ENCODE measurements around the gene MACROD2. TPM values are rescaled to one million over a fixed set of nuclear protein-coding genes. Genes with fewer than 3 reads are reported as not detected.

The MACROD2 gene
- total RNA-seq, 1 donor from 2014 or later, result not detected

- DNase-seq (ENCODE audit: low spot score), result no peak
- Mint-ChIP-seq H3K27ac (no peak overlapping the region), H3K36me3 (ENCODE audit: low read depth) (no peaks in the 10 kb centered on the region), H3K27me3 (ENCODE audit: insufficient read depth) (no peaks in the 10 kb centered on the region), H3K4me3 (no peak overlapping the region), H3K9me3 (no peaks in the 10 kb centered on the region), H3K4me1 (ENCODE audit: low read depth) (no peaks in the 10 kb centered on the region)
- intact Hi-C loops (cut with micrococcal nuclease), result no loop called here
Measured at GRCh38 chr20:14687313-14687712, 692.0 kb downstream of the MACROD2 start.

- DNase-seq (ENCODE audit: low spot score), result no peak
- H3K9me3 Mint-ChIP-seq, result no peaks in the 10 kb centered on the region
- no peak overlapping the region for H3K27ac Mint-ChIP-seq
- H3K36me3 Mint-ChIP-seq (ENCODE audit: low read depth), result no peaks in the 10 kb centered on the region
- no peak overlapping the region for H3K4me3 Mint-ChIP-seq
- H3K27me3 Mint-ChIP-seq (ENCODE audit: insufficient read depth), result no peaks in the 10 kb centered on the region
- intact Hi-C loops (cut with micrococcal nuclease), result no loop called here
- no peaks in the 10 kb centered on the region for H3K4me1 Mint-ChIP-seq (ENCODE audit: low read depth)
Measured at GRCh38 chr20:14688005-14688404, 692.7 kb downstream of the MACROD2 start.

GRCh38 chr20:14691994-14692393 is 696.7 kb downstream of the MACROD2 start:
- DNase-seq (ENCODE audit: low spot score), result no peak
- Mint-ChIP-seq H3K4me3 (no peak overlapping the region), H3K9me3 (peaks cover 7% of the 10 kb centered on the region), H3K27ac (no peak overlapping the region), H3K4me1 (ENCODE audit: low read depth) (no peaks in the 10 kb centered on the region), H3K36me3 (ENCODE audit: low read depth) (no peaks in the 10 kb centered on the region), H3K27me3 (ENCODE audit: insufficient read depth) (no peaks in the 10 kb centered on the region)
- intact Hi-C loops (cut with micrococcal nuclease), result no loop called here

GRCh38 chr20:14696478-14696877 is 701.2 kb downstream of the MACROD2 start:
- Mint-ChIP-seq H3K4me3 (no peak overlapping the region), H3K9me3 (peaks cover 7% of the 10 kb centered on the region), H3K36me3 (ENCODE audit: low read depth) (no peaks in the 10 kb centered on the region), H3K27me3 (ENCODE audit: insufficient read depth) (no peaks in the 10 kb centered on the region), H3K27ac (no peak overlapping the region), H3K4me1 (ENCODE audit: low read depth) (no peaks in the 10 kb centered on the region)
- no peak for DNase-seq (ENCODE audit: low spot score)
- intact Hi-C loops (cut with micrococcal nuclease), result no loop called here

GRCh38 chr20:14696937-14697336 is 701.6 kb downstream of the MACROD2 start:
- DNase-seq (ENCODE audit: low spot score), result no peak
- intact Hi-C loops (cut with micrococcal nuclease), result no loop called here
- Mint-ChIP-seq H3K27me3 (ENCODE audit: insufficient read depth) (no peaks in the 10 kb centered on the region), H3K9me3 (peaks cover 7% of the 10 kb centered on the region), H3K4me1 (ENCODE audit: low read depth) (no peaks in the 10 kb centered on the region), H3K36me3 (ENCODE audit: low read depth) (no peaks in the 10 kb centered on the region), H3K4me3 (no peak overlapping the region), H3K27ac (no peak overlapping the region)

GRCh38 chr20:14698125-14698524 is 702.8 kb downstream of the MACROD2 start:
- Mint-ChIP-seq H3K27me3 (ENCODE audit: insufficient read depth) (no peaks in the 10 kb centered on the region), H3K36me3 (ENCODE audit: low read depth) (no peaks in the 10 kb centered on the region), H3K4me1 (ENCODE audit: low read depth) (no peaks in the 10 kb centered on the region), H3K9me3 (peaks cover 7% of the 10 kb centered on the region), H3K27ac (no peak overlapping the region), H3K4me3 (no peak overlapping the region)
- intact Hi-C loops (cut with micrococcal nuclease), result no loop called here
- no peak for DNase-seq (ENCODE audit: low spot score)

GRCh38 chr20:14698605-14699373 is 703.5 kb downstream of the MACROD2 start:
- H3K27ac Mint-ChIP-seq, result no peak overlapping the region
- no peaks in the 10 kb centered on the region for H3K27me3 Mint-ChIP-seq (ENCODE audit: insufficient read depth)
- no peak overlapping the region for H3K4me3 Mint-ChIP-seq
- no peaks in the 10 kb centered on the region for H3K4me1 Mint-ChIP-seq (ENCODE audit: low read depth)
- no peak for DNase-seq (ENCODE audit: low spot score)
- no peaks in the 10 kb centered on the region for H3K36me3 Mint-ChIP-seq (ENCODE audit: low read depth)
- peaks cover under 1% of the 10 kb centered on the region for H3K9me3 Mint-ChIP-seq
- intact Hi-C loops (cut with micrococcal nuclease), result no loop called here

- Mint-ChIP-seq H3K9me3 (no peaks in the 10 kb centered on the region), H3K27ac (no peak overlapping the region), H3K4me3 (no peak overlapping the region), H3K36me3 (ENCODE audit: low read depth) (no peaks in the 10 kb centered on the region), H3K27me3 (ENCODE audit: insufficient read depth) (no peaks in the 10 kb centered on the region), H3K4me1 (ENCODE audit: low read depth) (no peaks in the 10 kb centered on the region)
- DNase-seq (ENCODE audit: low spot score), result no peak
- intact Hi-C loops (cut with micrococcal nuclease), result no loop called here
Measured at GRCh38 chr20:14700639-14700960, 705.3 kb downstream of the MACROD2 start.

GRCh38 chr20:14701326-14701725 is 706.0 kb downstream of the MACROD2 start:
- intact Hi-C loops (cut with micrococcal nuclease), result no loop called here
- Mint-ChIP-seq H3K27ac (no peak overlapping the region), H3K36me3 (ENCODE audit: low read depth) (no peaks in the 10 kb centered on the region)

GRCh38 chr20:14706555-14706954 is 711.2 kb downstream of the MACROD2 start:
- Mint-ChIP-seq H3K27ac (no peak overlapping the region), H3K9me3 (peaks cover 4% of the 10 kb centered on the region), H3K4me3 (no peak overlapping the region), H3K27me3 (ENCODE audit: insufficient read depth) (no peaks in the 10 kb centered on the region), H3K4me1 (ENCODE audit: low read depth) (no peaks in the 10 kb centered on the region), H3K36me3 (ENCODE audit: low read depth) (no peaks in the 10 kb centered on the region)
- intact Hi-C loops (cut with micrococcal nuclease), result no loop called here
- DNase-seq (ENCODE audit: low spot score), result no peak

More at GRCh38 chr20:14701326-14701725, 706.0 kb downstream of the MACROD2 start:
- DNase-seq (ENCODE audit: low spot score), result no peak
- Mint-ChIP-seq H3K9me3 (no peaks in the 10 kb centered on the region), H3K4me3 (no peak overlapping the region), H3K27me3 (ENCODE audit: insufficient read depth) (no peaks in the 10 kb centered on the region), H3K4me1 (ENCODE audit: low read depth) (no peaks in the 10 kb centered on the region)

- H3K4me1 Mint-ChIP-seq (ENCODE audit: low read depth), result no peaks in the 10 kb centered on the region
- peaks cover 4% of the 10 kb centered on the region for H3K9me3 Mint-ChIP-seq
- intact Hi-C loops (cut with micrococcal nuclease), result no loop called here
- H3K27me3 Mint-ChIP-seq (ENCODE audit: insufficient read depth), result no peaks in the 10 kb centered on the region
- H3K36me3 Mint-ChIP-seq (ENCODE audit: low read depth), result no peaks in the 10 kb centered on the region
- no peak for DNase-seq (ENCODE audit: low spot score)
- no peak overlapping the region for H3K27ac Mint-ChIP-seq
- H3K4me3 Mint-ChIP-seq, result no peak overlapping the region
Measured at GRCh38 chr20:14707026-14707680, 711.8 kb downstream of the MACROD2 start.

- no peaks in the 10 kb centered on the region for H3K4me1 Mint-ChIP-seq (ENCODE audit: low read depth)
- no peak for DNase-seq (ENCODE audit: low spot score)
- no peaks in the 10 kb centered on the region for H3K36me3 Mint-ChIP-seq (ENCODE audit: low read depth)
- no peak overlapping the region for H3K4me3 Mint-ChIP-seq
- no peaks in the 10 kb centered on the region for H3K27me3 Mint-ChIP-seq (ENCODE audit: insufficient read depth)
- peaks cover 9% of the 10 kb centered on the region for H3K9me3 Mint-ChIP-seq
- intact Hi-C loops (cut with micrococcal nuclease), result no loop called here
- H3K27ac Mint-ChIP-seq, result no peak overlapping the region
Measured at GRCh38 chr20:14707865-14708596, 712.7 kb downstream of the MACROD2 start.

GRCh38 chr20:14709439-14709838 is 714.1 kb downstream of the MACROD2 start:
- no peak for DNase-seq (ENCODE audit: low spot score)
- Mint-ChIP-seq H3K36me3 (ENCODE audit: low read depth) (no peaks in the 10 kb centered on the region), H3K9me3 (peaks cover 10% of the 10 kb centered on the region), H3K4me1 (ENCODE audit: low read depth) (no peaks in the 10 kb centered on the region), H3K27me3 (ENCODE audit: insufficient read depth) (no peaks in the 10 kb centered on the region), H3K4me3 (no peak overlapping the region), H3K27ac (no peak overlapping the region)
- intact Hi-C loops (cut with micrococcal nuclease), result no loop called here
